T-helper 1 cell (primary cell): ENCODE measurements around the gene MYBBP1A.
"Not testable (repeated sequence)": the region's sequence is repeated elsewhere in the genome, so short reads cannot be mapped to it uniquely, and the experiment has no call there.

Source experiments
- DNase-seq, 5 donors: peaks; one replicate each; pipeline ENCODE4 v3.0.0-alpha.2; 2012 to 2020
- total RNA-seq, 4 donors: gene quantifications; one replicate each; lab custom pipeline; 2026; lab: John Stamatoyannopoulos, UW

MYBBP1A gene
- total RNA-seq = 67.3 to 96.7 (median 73.5) reads per million in 4 donors

GRCh38 chr17:4554997-4555799 is at the start of gene MYBBP1A:
TSS of gene MYBBP1A (minus strand) at chr17:4555384. CDS start at chr17:4555324, 60 bp downstream.
- DNase-seq = peak; percentile 96 to 98 (median 96)

GRCh38 chr17:4604736-4605135 is 49.6 kb upstream of the MYBBP1A start:
- not testable (repeated sequence) for DNase-seq

GRCh38 chr17:4604111-4604644 is 49.0 kb upstream of the MYBBP1A start:
- no peak for DNase-seq

GRCh38 chr17:4602041-4602440 is 46.9 kb upstream of the MYBBP1A start:
- DNase-seq = no peak

GRCh38 chr17:4601326-4601725 is 46.1 kb upstream of the MYBBP1A start:
- no peak for DNase-seq

- no peak for DNase-seq
Observed at GRCh38 chr17:4600563-4600962, 45.4 kb upstream of the MYBBP1A start.

- DNase-seq = no peak
Observed at GRCh38 chr17:4599505-4600281, 44.5 kb upstream of the MYBBP1A start.

- no peak for DNase-seq
Observed at GRCh38 chr17:4598776-4599504, 43.8 kb upstream of the MYBBP1A start.

GRCh38 chr17:4597975-4598374 is 42.8 kb upstream of the MYBBP1A start:
- DNase-seq = no peak

GRCh38 chr17:4596636-4597380 is 41.6 kb upstream of the MYBBP1A start:
- no peak for DNase-seq

- DNase-seq = not testable (repeated sequence)
Observed at GRCh38 chr17:4595685-4596342, 40.6 kb upstream of the MYBBP1A start.

- DNase-seq = peak in 2 of 5 donors; percentile 4 to 45
Observed at GRCh38 chr17:4594931-4595684, 39.9 kb upstream of the MYBBP1A start.

- no peak for DNase-seq
Observed at GRCh38 chr17:4594406-4594805, 39.2 kb upstream of the MYBBP1A start.

GRCh38 chr17:4593021-4593421 is 37.8 kb upstream of the MYBBP1A start:
- DNase-seq = no peak

GRCh38 chr17:4592240-4593005 is 37.2 kb upstream of the MYBBP1A start:
- no peak for DNase-seq

GRCh38 chr17:4591529-4591928 is 36.3 kb upstream of the MYBBP1A start:
- DNase-seq = no peak

- DNase-seq = no peak
Observed at GRCh38 chr17:4590981-4591453, 35.8 kb upstream of the MYBBP1A start.

GRCh38 chr17:4590042-4590441 is 34.9 kb upstream of the MYBBP1A start:
- DNase-seq = not testable (repeated sequence)

- no peak for DNase-seq
Observed at GRCh38 chr17:4588898-4589625, 33.9 kb upstream of the MYBBP1A start.
